PC-9 (cell line): ENCODE data around the gene BAIAP2. TPM values are rescaled to one million over a fixed set of nuclear protein-coding genes. Genes with fewer than 3 reads are reported as not detected.

ENCODE experiments used
- BruUV-seq: library from RNA; stranded (reverse); fragments of 400-500 nt; replicated peaks from 2 replicates; lab custom pipeline; 2021; lab: Mats Ljungman, UMichigan
- CTCF ChIA-PET: fragments of 300-600 bp; sonication (Branson Sonifier 250); formaldehyde crosslinking; loops from one replicate; lab custom pipeline; 2022; ENCODE audit warnings: antibody characterized with exemption; lab: Charles Lee
- POLR2A ChIA-PET: fragments of 300-600 bp; sonication (Branson Sonifier 250); formaldehyde crosslinking; loops from one replicate; lab custom pipeline; 2022; ENCODE audit warnings: antibody characterized with exemption; ENCODE audit not compliant: unreplicated experiment; lab: Charles Lee
- DNase-seq, 2 experiments: peaks; one replicate each; pipeline versions ENCODE4 v3.0.0 to v3.0.0-alpha.2; 2015 to 2022; ENCODE audit warnings: mixed read lengths in 1 of 2
- H2AFZ ChIP-seq: fragments of 200-600 bp; sonication (generic); 2 replicates; pipeline ENCODE4 v1.8.1; 2017; ENCODE audit warnings: antibody characterized with exemption
- H3F3A ChIP-seq: fragments of 200-600 bp; sonication (generic); 2 replicates; pipeline ENCODE4 v1.8.1; 2017; ENCODE audit warnings: antibody characterized with exemption, mild to moderate bottlenecking, low read depth; ENCODE audit not compliant: insufficient read depth
- H3K27ac ChIP-seq: fragments of 200-600 bp; sonication (generic); 2 replicates; pipeline ENCODE4 v1.6.1; 2016; ENCODE audit warnings: mixed run types
- H3K27me3 ChIP-seq: fragments of 200-600 bp; sonication (generic); 2 replicates; pipeline ENCODE4 v1.6.1; 2016; ENCODE audit warnings: low read depth, mixed run types; ENCODE audit not compliant: insufficient read depth
- H3K36me3 ChIP-seq: fragments of 200-600 bp; sonication (generic); 2 replicates; pipeline ENCODE4 v1.6.1; 2016; ENCODE audit warnings: low read depth, mixed run types
- H3K4me1 ChIP-seq: fragments of 200-600 bp; sonication (generic); replicated peaks from 2 replicates; pipeline ENCODE4 v1.6.1; 2016; ENCODE audit warnings: mixed run types; ENCODE audit not compliant: insufficient read depth
- H3K4me2 ChIP-seq: fragments of 200-600 bp; sonication (generic); 2 replicates; pipeline ENCODE4 v1.6.1; 2017; ENCODE audit warnings: mixed run types
- H3K4me3 ChIP-seq: fragments of 200-600 bp; sonication (generic); 2 replicates; pipeline ENCODE4 v1.6.1; 2016; ENCODE audit warnings: mixed run types
- H3K79me2 ChIP-seq: fragments of 200-600 bp; sonication (generic); 2 replicates; pipeline ENCODE4 v1.6.1; 2017; ENCODE audit warnings: low read depth, mixed run types
- H3K9me2 ChIP-seq: fragments of 200-600 bp; sonication (generic); 2 replicates; pipeline ENCODE4 v1.8.1; 2017; ENCODE audit warnings: mild to moderate bottlenecking; ENCODE audit not compliant: insufficient read depth
- H3K9me3 ChIP-seq: fragments of 200-600 bp; sonication (generic); 2 replicates; pipeline ENCODE4 v1.8.1; 2016; ENCODE audit warnings: low read depth; ENCODE audit not compliant: insufficient read depth
- H4K20me1 ChIP-seq: fragments of 200-600 bp; sonication (generic); 2 replicates; pipeline ENCODE4 v1.8.1; 2017; ENCODE audit not compliant: insufficient read depth
- CTCF ChIP-seq: fragments of 200-600 bp; sonication (generic); conservative IDR thresholded peaks from 2 replicates; pipeline ENCODE4 v1.6.1; 2017; ENCODE audit warnings: mixed run types, antibody characterized with exemption, mild to moderate bottlenecking, moderate library complexity
- EZH2 ChIP-seq: fragments of 200-600 bp; sonication (generic); IDR thresholded peaks from 2 replicates; pipeline ENCODE4 v1.8.0; 2017; ENCODE audit warnings: antibody characterized with exemption, low read depth
- intact Hi-C: fragments of 100-400 bp; cut with micrococcal nuclease; formaldehyde crosslinking; loops from one replicate; pipeline ENCODE4 v1.10.0; 2022; ENCODE audit not compliant: unreplicated experiment
- total RNA-seq: library from RNA; stranded (reverse); gene quantifications from 2 replicates; pipeline ENCODE4 v1.2.3, GENCODE V29; 2021

The BAIAP2 gene
- total RNA-seq, 1 experiment from 2014 or later: 125 TPM

- Histone ChIP-seq H4K20me1 (no peaks in the 10 kb centered on the region), H3K36me3 (no peaks in the 10 kb centered on the region), H3K27ac (no peak overlapping the region), H3F3A (no peaks in the 10 kb centered on the region), H3K79me2 (no peaks in the 10 kb centered on the region), H3K4me3 (no peak overlapping the region), H3K9me3 (no peaks in the 10 kb centered on the region), H3K27me3 (no peaks in the 10 kb centered on the region), H3K4me2 (no peak overlapping the region), H3K4me1 (no peaks in the 10 kb centered on the region), H3K9me2 (no peaks in the 10 kb centered on the region), H2AFZ (no peak overlapping the region)
- ChIA-PET POLR2A (no interaction called here), CTCF (no interaction called here)
- no TSS peak for BruUV-seq
- DNase-seq: no peak
- TF ChIP-seq CTCF: no peak
- TF ChIP-seq EZH2: no peak
- intact Hi-C loops: no loop called here
Measured at GRCh38 chr17:81109957-81110356, 75.0 kb downstream of the BAIAP2 start.

GRCh38 chr17:81110488-81111040 is 75.6 kb downstream of the BAIAP2 start:
- no peak overlapping the region for H2AFZ ChIP-seq
- ChIA-PET CTCF (no interaction called here), POLR2A (no interaction called here)

GRCh38 chr17:81111066-81111465 is 76.1 kb downstream of the BAIAP2 start:
- CTCF ChIA-PET: no interaction called here

More at GRCh38 chr17:81110488-81111040, 75.6 kb downstream of the BAIAP2 start:
- Histone ChIP-seq H3K79me2 (no peaks in the 10 kb centered on the region), H3K4me1 (no peaks in the 10 kb centered on the region), H3K27me3 (no peaks in the 10 kb centered on the region), H4K20me1 (no peaks in the 10 kb centered on the region), H3K4me2 (no peak overlapping the region), H3K9me3 (no peaks in the 10 kb centered on the region), H3K9me2 (no peaks in the 10 kb centered on the region), H3K4me3 (no peak overlapping the region), H3K36me3 (no peaks in the 10 kb centered on the region), H3K27ac (no peak overlapping the region), H3F3A (no peaks in the 10 kb centered on the region)
- no peak for DNase-seq
- TF ChIP-seq CTCF: no peak
- TF ChIP-seq EZH2: no peak
- no TSS peak for BruUV-seq
- intact Hi-C loops: no loop called here

More at GRCh38 chr17:81111066-81111465, 76.1 kb downstream of the BAIAP2 start:
- Histone ChIP-seq H3K79me2 (no peaks in the 10 kb centered on the region), H3K4me2 (no peak overlapping the region), H3F3A (no peaks in the 10 kb centered on the region), H3K27me3 (no peaks in the 10 kb centered on the region), H3K4me3 (no peak overlapping the region), H3K36me3 (no peaks in the 10 kb centered on the region), H3K4me1 (no peaks in the 10 kb centered on the region), H3K9me2 (no peaks in the 10 kb centered on the region), H3K27ac (no peak overlapping the region), H4K20me1 (no peaks in the 10 kb centered on the region), H3K9me3 (no peaks in the 10 kb centered on the region), H2AFZ (no peak overlapping the region)
- POLR2A ChIA-PET: no interaction called here
- no TSS peak for BruUV-seq
- no peak for TF ChIP-seq CTCF
- no peak for TF ChIP-seq EZH2
- DNase-seq: no peak
- intact Hi-C loops: no loop called here
